HG03558 (cell line): ENCODE results near the gene KCNAB1.
"Not testable (repeated sequence)": the region's sequence is repeated elsewhere in the genome, so short reads cannot be mapped to it uniquely, and the experiment has no call there.

Experiments used
- ATAC-seq: cut with Tn5 transposase; IDR thresholded peaks from one replicate; pipeline ENCODE4 v1.9.1; 2021; ENCODE audit warnings: moderate number of reproducible peaks; ENCODE audit not compliant: unreplicated experiment; ENCODE audit errors: extremely low read depth

KCNAB1 gene

DNA sequence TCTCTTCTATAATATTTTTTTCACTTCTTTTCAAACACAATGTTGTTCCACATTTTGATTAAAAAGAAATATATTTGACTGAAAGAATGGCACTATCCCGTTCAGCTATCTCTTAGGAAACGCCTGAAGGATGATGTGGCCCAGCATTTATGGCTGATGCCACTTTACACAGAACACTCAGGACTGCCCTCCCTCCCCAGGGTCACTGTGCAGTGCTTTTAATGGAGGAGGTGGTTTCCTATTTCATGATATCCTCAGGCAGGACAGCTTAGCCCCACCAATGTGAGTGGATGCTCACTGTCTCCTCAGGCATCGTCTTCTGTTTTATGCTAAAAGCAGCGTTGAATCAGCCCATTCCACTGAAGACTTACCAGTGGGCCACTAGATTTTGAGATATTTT, 135.9 kb downstream of the KCNAB1 start:
- ATAC-seq, result no peak

DNA sequence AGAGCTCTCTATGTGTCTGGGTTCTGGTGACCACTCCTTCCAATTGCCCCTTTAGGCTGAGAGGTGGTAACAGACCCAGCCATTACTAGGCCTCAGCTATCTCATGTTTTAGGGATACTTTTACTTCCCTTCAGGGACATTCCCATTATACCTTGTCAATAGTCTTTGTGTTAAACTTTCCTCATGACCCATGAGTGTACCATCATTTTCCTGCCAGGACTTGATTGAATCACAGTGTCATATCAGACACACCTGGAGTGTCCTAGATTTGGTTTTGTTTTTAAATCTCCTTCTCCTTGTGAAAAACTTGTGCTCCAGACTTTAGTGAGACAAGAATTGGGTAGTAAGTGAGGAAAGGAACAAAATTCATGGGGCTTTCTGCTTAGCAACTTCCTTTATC, 136.6 kb downstream of the KCNAB1 start:
- ATAC-seq, result no peak

DNA sequence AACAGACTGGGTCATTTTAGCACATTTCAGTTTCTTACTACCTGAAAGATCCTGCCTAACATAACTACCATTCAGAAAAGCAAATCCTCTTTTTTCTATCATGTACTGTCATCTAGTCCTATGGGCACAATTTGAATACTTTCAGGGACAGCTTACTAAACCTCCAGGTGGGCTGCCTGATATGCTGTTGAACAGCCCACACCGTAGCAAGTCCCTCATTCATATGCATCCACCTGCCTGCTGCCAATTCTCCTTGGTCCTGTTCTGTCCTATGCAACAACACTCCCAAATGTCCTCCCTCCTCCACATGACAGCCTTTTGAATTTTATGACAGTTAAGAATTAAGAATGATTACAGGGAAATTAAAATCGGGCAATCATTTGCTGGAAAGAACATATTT, 137.9 kb downstream of the KCNAB1 start:
- ATAC-seq, result no peak

DNA sequence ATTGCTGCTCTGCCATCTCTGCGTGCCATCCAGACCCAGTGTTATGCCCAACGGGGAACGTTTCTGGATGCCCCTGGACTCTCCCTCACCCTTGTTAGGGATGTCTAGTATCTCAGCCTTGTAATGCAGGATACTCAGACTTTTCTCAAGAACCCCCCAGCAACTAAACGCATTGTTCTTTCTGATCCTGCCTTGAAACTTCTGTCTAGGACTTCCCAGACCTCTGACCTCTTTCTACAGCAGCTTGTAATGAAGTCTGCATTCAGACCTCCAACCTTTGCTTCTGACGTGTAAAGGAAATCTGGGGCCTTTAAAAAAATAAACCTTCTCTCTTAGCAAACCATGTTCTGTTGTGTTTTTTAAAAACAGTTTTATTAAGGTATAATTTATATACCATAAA, 139.5 kb downstream of the KCNAB1 start:
- no peak for ATAC-seq

DNA sequence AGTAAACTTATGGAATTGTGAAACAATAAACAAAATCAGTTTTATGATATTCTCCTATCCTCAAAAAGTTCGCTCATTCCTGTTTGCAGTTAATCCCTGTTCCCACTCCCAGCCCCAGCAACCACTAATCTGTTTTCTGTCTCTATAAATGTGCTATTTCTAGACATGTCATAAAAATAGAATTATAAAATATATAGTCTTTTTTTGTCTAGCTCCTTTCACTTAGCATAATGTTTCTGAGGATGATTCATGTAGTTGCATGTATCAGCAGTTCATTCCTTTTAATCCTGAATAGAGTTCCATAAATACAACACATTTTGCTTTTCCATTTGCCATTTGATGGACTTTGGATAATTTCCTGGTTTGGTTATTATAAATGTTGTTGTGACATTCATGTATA, 140.0 kb downstream of the KCNAB1 start:
- no peak for ATAC-seq

DNA sequence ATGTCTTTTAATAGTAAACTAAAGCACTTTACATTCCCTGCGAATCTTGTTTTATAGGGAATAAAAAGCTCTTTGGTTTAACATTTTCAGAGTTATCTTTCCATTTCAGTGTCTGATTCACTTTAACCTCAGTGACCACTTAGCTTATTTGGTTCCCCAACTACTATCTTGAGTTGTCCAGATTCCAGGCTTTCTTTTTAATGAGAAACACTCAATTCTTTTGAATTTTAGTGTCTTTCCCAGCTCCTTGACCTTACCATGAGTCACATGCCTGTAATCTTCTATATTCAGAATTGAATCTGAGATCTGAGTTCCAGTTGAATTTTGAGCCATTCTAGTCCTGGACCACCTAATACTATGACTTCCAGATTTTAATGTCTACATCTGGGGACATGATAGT, 144.4 kb downstream of the KCNAB1 start:
- ATAC-seq, result no peak

DNA sequence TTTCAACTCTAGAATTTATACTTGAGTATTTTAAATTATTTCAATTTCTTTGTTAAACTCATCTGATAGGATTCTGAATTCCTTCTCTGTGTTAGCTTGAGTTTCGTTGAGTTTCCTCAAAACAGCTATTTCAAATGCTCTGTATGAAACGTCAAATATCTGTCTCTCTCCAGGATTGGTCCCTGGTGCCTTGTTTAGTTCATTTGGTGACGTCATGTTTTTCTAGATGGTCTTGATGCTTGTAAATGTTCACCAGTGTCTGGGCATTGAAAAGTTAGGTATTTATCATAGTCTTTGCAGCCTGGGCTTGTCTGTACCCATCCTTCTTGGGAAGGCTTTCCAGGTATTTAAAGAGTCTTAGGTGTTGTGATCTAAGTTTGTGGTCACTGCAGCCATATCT, 151.1 kb downstream of the KCNAB1 start:
- no peak for ATAC-seq

DNA sequence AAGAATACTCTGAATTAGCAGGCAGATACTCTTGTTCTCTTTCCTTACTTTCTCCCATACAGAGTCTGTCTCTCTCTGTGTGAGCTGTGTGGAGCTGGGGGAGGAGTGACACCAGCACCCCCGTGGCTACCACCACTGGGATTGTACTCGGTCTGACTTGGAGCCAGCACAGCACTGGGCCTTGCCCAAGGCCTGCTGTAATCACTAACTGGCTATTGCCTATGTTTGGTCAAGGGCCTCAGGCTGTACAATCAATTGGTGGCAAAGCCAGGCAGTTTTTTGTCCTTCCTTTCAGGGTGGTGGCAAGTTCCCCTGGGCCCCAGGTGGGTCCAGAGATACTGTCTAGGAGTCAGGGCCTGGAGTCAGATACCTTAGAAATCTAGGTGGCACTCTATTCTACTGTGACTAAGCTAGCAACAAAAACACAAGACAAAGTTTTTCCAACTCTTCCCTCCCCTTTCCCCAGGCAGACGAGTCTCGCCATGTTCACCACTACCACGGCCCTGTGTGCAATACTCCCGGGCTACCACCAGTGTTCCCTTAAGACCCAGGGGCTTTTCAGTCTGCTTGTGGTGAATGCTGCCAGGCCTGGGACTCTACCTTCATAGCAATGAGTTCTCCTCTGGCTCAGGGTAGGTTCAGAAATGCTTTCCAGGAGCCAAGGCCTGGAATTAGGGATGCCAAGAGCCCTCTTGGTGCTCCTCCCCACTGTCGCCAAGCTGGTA, 151.8 kb downstream of the KCNAB1 start:
- ATAC-seq, result no peak

DNA sequence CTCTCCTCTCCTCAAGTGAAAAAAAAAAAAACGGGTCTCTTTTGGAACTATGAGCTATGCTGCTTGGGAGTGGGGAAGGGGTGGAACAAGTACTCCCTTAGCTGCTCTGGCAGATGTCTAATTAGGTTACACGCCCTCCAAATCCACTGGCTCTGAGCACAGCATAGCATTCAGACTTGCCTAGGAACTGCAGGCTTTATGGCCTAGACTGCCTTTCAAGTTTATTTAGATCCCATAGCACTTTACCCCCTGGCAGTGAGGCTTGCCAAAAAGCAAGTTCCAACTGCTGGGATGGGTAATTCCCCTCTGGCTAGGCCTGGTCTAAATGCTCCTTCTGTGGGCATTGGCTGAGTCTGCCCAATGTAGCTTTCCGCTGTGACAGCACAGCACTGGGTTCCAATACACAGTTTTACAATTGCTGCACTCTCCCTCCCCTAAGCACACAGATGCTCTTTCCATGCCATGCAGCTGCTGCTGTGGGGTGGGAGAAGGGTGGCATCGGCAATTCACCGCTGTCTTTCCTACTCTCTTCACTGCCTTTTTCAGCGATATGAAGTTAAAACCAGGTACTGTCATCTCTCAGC, 152.8 kb downstream of the KCNAB1 start:
- no peak for ATAC-seq

DNA sequence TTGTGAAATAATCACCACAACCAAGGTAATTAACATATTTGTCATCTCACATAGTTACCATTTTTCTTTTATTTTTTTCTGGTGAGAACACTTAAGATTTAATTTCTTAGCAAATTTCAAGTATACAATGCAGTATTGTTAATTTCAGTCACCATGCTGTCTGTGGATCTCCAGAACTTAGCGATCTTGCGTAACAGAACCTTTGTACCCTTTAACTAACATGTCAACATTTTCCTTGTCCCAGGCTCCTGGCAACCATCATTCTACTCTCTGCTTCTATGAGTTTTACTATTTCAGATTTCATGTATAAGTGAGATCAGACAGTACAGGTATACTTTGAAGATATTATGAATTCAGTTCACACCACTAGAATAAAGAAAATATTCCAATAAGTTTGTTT, 154.4 kb downstream of the KCNAB1 start:
- no peak for ATAC-seq

DNA sequence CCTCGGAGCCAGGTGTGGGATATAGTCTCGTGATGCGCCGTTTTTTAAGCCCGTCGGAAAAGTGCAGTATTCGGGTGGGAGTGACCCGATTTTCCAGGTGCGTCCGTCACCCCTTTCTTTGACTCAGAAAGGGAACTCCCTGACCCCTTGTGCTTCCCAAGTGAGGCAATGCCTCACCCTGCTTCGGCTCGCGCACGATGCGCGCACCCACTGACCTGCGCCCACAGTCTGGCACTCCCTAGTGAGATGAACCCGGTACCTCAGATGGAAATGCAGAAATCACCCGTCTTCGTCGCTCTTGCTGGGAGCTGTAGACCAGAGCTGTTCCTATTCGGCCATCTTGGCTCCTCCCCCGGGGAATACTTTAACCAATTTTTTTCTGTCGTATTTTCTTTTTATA, 164.3 kb downstream of the KCNAB1 start:
- ATAC-seq, result not testable (repeated sequence)

DNA sequence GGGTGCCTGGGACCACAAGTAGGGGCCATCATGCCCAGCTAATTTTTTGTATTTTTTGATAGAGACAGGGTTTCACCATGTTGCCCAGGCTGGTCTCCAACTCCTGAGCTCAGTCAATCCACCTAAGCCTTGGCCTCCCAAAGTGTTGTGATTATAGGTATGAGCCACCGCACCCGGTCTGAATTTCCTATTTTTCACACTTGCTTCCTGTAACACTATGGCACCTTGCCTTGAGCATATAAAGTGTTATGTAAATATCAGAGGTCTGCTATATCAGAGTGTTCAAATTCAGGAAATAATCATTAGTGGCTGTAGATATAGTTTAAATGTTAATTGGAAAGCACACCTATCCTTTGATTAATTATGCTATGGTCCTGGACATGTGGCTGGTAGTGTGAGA, 165.2 kb downstream of the KCNAB1 start:
- ATAC-seq, result no peak

DNA sequence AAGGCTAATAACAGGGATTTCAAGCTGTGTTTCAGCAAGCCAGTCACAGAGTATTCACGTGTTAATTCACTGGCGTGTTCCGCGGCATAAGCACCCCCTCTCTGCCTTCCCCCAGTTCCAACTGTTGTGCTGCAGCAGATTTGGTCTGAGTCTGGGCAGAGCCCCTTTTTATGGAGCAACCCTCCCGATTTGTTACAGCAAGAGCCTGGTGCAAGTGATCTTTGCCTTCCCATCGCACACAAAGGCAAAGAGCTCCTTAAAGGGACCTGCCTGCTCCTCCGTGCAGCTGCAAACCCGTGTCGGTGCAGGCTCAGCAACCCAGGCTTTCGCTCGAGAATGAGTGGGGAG, 170.5 kb downstream of the KCNAB1 start:
- ATAC-seq, result no peak

DNA sequence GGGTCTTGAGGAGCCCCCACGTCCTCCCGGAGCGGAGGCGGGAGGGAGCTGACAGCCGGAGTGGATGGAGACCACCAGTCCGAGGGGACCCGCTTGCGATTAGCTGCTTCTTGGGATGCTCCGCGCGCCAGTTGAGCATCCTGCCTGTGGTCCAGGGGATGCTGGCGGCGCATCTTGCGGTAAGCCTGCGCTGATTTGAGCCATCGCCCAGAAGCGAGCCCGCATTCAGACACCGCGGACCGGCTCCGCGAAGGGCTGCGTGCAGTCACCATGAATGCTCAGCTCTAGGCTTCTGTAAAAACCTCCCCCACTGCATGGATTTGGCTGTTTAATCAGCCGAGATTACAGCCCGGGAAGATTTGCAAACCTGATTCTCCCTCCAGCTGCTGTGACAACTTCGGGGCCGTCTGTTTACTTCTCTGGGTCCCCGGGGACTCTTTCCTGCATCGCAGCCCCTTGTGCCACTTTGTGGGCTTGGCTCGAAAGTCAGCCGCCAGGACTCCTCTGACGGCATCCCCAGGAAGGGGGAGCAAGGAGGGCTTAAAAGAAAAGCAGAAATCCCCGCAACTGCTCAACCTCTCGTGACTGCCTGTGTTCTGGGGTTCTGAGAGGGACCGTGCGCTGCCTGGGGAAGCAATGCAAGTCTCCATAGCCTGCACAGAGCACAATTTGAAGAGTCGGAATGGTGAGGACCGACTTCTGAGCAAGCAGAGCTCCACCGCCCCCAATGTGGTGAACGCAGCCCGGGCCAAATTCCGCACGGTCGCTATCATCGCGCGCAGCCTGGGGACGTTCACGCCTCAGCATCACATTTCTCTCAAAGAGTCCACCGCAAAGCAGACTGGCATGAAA, 171.1 kb downstream of the KCNAB1 start:
- no peak for ATAC-seq

DNA sequence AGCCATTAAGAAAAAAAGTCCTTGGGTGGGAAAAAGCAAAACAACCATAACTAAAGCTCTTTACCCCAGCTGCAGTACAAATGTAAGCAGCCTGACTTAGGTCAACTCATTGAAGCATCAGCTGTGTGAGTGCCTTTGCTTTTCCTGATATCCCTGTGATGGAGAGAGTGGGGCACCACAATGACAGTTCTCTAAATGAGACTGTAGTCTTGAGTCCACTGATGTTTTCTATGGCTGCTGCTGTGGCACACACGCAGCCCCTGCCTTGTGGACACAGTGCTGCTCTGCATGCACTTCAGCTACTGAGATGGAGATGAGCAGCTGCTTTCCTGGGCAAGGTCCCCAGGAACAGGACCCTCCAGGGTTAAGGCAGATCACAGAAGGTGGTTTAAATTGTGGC, 173.2 kb downstream of the KCNAB1 start:
- ATAC-seq, result no peak

DNA sequence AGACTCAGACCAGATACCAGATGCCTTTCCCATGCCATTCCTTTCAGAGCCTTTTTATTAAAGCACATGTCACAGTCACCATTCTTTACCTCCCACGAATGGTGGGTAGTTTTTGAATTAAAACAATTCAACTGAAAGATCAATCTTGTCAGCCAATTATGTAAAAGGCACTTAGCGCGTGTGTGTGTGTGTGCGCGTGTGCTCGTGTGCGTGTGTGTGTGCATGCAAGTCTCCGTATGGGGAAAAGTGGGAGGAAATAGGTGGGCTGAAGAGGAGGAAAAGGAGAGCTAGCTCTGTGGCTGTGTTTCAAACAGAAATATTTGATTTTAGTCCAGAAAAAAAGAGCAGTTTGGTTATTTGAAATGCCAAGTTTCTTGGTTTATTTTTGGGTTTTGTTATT, 177.2 kb downstream of the KCNAB1 start:
- no peak for ATAC-seq

DNA sequence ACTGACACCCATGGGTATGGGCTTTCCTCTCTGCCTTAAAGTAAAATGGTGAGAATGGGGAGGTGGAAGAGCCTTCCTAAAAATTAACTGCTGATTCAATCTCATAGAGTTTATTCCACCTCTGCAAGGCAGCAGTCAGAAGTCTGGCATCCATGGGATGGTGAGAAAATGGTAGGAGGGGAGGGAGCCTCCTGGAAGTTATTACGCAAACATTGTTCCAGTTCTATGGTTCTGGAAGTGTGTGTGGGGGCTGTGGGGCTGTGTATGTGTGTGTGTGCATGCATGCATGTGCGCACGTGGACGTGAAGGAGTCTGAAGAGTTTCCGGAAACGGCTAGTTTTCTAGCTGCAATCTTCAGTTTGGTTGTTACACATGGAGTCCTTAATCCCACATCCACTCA, 177.6 kb downstream of the KCNAB1 start:
- no peak for ATAC-seq

DNA sequence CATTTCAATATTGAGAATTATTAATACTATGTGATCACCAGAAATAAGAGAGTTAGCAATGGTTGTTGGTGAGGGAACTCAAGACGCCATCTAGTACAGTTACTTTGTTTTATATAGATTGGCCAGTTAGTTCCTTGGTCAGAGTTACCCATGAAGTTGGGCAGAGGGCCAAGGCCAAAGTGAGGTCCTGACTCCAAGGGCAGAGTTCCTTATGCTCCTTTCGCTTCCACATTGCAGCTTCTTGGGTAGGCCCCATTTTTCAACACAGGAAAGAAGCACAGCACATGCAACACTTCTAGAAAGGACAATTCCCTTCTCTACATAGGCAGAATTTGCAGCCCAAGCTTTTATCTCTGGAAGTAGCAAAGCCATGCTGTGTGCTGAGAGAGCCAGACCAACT, 178.6 kb downstream of the KCNAB1 start:
- no peak for ATAC-seq

DNA sequence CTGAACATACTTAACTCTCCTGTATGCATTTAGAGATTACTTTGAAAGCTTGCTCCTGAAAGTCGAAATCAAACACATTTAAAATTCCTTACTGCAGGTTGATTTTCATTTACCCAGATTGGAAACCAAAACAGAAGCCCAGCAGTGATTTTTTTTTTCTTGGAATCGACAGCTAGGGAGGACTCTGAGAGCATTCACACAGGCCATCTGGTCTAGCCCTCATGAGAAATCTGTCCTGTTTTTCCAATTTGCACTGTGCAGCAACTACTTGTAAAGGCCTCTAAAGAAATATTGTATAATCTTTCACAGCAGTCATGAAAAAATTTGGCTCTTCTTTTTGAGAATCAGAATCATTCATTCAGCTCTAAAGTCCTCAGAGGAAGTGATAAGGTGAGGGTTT, 179.2 kb downstream of the KCNAB1 start:
- ATAC-seq, result no peak

DNA sequence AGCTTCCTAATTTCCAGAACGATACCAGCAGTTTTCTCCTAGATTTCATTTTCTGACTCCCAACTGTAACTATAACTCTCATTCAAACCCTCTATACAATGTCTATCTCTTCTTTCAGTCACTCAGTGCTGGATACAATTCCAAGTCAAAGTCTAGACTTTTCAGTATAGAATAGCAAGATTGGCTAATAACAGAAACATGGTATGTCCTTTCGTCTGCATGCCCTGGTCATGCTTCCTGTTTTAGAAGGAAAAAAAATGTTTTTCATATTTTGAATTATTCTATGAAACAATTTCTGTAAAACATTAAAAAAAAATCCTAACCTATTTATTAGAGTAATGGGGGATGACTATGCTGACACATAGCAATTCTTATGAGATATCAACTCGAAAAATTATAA, 180.0 kb downstream of the KCNAB1 start:
- no peak for ATAC-seq

DNA sequence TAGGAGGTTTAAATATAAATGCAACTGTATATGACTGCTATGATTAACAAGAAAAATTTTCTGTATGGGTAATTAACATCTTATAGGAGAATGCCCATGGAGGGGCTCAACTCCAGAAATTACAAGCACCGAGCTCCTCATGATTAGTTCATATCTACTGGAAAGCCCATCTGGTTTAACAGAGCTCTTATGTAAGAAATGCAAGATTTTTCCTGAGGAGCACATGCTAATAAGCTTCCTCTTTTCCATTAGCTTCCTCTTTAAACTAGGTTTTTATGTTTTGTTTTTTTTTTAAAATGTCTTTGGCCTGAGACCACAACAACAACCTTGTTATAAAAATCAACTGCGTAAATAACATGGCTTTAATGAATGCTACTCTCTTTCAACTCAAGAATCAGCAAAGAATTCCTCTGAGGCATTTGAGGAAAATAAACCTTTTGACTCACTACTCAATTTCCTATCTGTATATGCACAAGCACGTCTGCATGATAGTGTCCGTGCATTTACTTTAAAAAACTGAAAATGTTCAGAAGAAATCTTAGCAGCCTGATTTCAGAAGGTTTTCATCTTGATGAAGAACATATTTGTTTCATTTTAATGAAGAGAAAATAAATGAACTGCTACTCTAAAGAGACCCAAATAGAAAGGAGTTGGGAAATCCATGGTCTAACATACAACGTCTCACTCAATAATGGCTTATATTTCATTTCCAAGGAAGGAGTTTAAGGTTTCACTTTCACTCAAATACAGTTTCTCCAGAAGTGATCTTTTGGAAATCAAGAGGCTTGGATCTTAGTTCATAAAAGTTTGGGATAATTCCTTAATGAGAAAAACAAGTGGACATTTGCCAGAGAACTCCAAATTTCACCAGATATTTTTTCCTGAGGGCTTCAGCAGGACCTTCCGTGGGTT, 180.8 kb downstream of the KCNAB1 start:
- no peak for ATAC-seq
